ENCODE data around the gene OBP2A. TPM values are rescaled to one million over a fixed set of nuclear protein-coding genes. Genes with fewer than 3 reads are reported as not detected.
A peak's percentile ranks its signal among the peaks of the same experiment; 100 is the strongest.

The OBP2A gene
- total and polyA plus RNA-seq, 2 of the 8 experiments (the other 6 are each of a cell fraction or from before 2014, with no cell fraction given): not detected

DNA sequence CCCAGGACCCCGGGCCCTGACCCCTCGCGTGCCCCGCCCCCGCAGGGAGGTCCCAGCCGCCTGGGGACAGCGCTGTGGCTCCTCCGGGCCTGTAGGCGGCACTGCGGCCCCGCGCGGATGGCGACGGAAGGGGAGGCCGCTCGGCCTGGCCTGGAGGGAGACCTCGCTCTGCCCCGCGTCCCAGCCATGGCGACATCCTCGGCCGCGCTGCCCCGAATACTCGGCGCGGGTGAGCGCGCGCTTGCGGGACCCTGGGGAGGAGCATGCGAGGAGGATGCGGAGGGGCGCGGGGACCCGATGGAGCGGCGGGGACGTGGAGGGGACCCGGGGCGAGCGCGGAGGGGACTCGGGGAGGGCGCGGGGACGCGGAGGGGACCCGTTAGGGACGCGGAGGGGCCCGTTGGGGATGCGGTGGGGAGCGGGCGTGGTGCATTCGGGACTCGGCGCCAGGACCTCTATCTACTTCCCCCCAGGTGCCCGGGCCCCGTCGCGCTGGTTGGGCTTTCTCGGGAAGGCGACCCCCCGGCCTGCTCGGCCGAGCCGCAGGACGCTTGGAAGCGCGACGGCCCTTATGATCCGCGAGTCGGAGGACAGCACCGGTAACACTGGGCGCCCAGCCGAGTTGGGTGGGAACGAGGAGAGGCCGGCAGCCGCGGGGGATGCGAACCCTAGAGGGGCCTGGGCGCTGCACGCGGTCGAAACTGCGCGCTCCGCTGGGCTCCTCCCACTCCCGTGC, 45.2 kb upstream of the OBP2A start, which contains the start of gene MRPS2 (continued):
- TF ChIP-seq MAFK (IDR thresholded peaks at IDR 0.05; ENCODE audit: low read depth, low read length): no peak
- TF ChIP-seq ZNF274 (IDR thresholded peaks at IDR 0.05; ENCODE audit: borderline replicate concordance, extremely low read depth, low read length): no peak
- TF ChIP-seq SP1 (IDR thresholded peaks at IDR 0.05; ENCODE audit: low read depth, low read length): no peak
- TF ChIP-seq, protein P1, sequence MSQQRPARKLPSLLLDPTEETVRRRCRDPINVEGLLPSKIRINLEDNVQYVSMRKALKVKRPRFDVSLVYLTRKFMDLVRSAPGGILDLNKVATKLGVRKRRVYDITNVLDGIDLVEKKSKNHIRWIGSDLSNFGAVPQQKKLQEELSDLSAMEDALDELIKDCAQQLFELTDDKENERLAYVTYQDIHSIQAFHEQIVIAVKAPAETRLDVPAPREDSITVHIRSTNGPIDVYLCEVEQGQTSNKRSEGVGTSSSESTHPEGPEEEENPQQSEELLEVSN (IDR thresholded peaks at IDR 0.05): peak; percentile 33
- no peak for TF ChIP-seq RNF2 (IDR thresholded peaks at IDR 0.05; ENCODE audit: borderline replicate concordance, low read depth, low read length, missing control alignments, poor library complexity, severe bottlenecking)
- TF ChIP-seq BCL11A (IDR thresholded peaks at IDR 0.05; ENCODE audit: low read depth in 2 of 2, low read length in 2 of 2): no peak
- TF ChIP-seq, protein P2, sequence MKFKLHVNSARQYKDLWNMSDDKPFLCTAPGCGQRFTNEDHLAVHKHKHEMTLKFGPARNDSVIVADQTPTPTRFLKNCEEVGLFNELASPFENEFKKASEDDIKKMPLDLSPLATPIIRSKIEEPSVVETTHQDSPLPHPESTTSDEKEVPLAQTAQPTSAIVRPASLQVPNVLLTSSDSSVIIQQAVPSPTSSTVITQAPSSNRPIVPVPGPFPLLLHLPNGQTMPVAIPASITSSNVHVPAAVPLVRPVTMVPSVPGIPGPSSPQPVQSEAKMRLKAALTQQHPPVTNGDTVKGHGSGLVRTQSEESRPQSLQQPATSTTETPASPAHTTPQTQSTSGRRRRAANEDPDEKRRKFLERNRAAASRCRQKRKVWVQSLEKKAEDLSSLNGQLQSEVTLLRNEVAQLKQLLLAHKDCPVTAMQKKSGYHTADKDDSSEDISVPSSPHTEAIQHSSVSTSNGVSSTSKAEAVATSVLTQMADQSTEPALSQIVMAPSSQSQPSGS (IDR thresholded peaks at IDR 0.05; ENCODE audit: low read length): no peak
- TF ChIP-seq JUND (IDR thresholded peaks at IDR 0.05; ENCODE audit: low read length): 0 out of 2 replicates have a peak, but pooled peaks have one; percentile 27
- peak; percentile 86; the same call in 1 of the 2 replicates for TF ChIP-seq POLR2AphosphoS5 (IDR thresholded peaks at IDR 0.05; ENCODE audit: low read depth, low read length)
- TF ChIP-seq KDM4A (IDR thresholded peaks at IDR 0.05; ENCODE audit: low read depth, low read length, severe bottlenecking): peak; percentile 57
- no peak for TF ChIP-seq USF2 (IDR thresholded peaks at IDR 0.05; ENCODE audit: low read length)
- peak; percentile 12; the same call in 1 of the 2 replicates for TF ChIP-seq TEAD4 (IDR thresholded peaks at IDR 0.05; ENCODE audit: low read depth, low read length)
- TF ChIP-seq SIN3A (conservative IDR thresholded peaks at IDR 0.05 in 1 of 2, IDR thresholded peaks at IDR 0.05 in 1 of 2; ENCODE audit: low read depth in 1 of 2, low read length in 2 of 2): peak in 1 of 2 experiments; percentile 76; a peak in 1 of 4 replicates
- no peak for TF ChIP-seq CHD2 (IDR thresholded peaks at IDR 0.05; ENCODE audit: low read length)
- TF ChIP-seq GTF2F1 (IDR thresholded peaks at IDR 0.05; ENCODE audit: borderline replicate concordance, low read depth, low read length): 0 out of 2 replicates have a peak, but pooled peaks have one; percentile 45
- TF ChIP-seq CBX8 (IDR thresholded peaks at IDR 0.05; ENCODE audit: borderline replicate concordance, low read depth, low read length): no peak
- no peak for TF ChIP-seq POU5F1 (IDR thresholded peaks at IDR 0.05; ENCODE audit: low read depth, low read length)
- TF ChIP-seq RBBP5 (IDR thresholded peaks at IDR 0.05; ENCODE audit: borderline replicate concordance, low read depth, low read length): 0 out of 2 replicates have a peak, but pooled peaks have one; percentile 47
- TF ChIP-seq CHD1 (IDR thresholded peaks at IDR 0.05; ENCODE audit: low read depth, low read length): no peak
- peak; percentile 89 for TF ChIP-seq YY1 (IDR thresholded peaks at IDR 0.05; ENCODE audit: low read depth, low read length)

All from H1 (cell line).